Adrenal gland (tissue), 12 donors: ENCODE measurements around the gene CRYAB. TPM values are rescaled to one million over a fixed set of nuclear protein-coding genes. Genes with fewer than 3 reads are reported as not detected.

ENCODE experiments used
- DNase-seq, 7 donors: peaks; one replicate each; pipeline ENCODE4 v3.0.0-alpha.2; 2019 to 2020
- H3K27ac ChIP-seq, 5 donors: fragments of 200-600 bp; sonication (generic) in 4 of 5; 1 replicate in 3 of 5; 2 replicates in 2 of 5; pipeline versions ENCODE4 v1.5.1 to v1.8.0; 2016 to 2020; ENCODE audit warnings: mild to moderate bottlenecking in 1 of 5
- H3K27me3 ChIP-seq: fragments of 200-600 bp; 2 replicates; pipeline ENCODE4 v1.8.0; 2021
- H3K36me3 ChIP-seq, 2 donors: fragments of 200-600 bp; replicated peaks in 1 of 2; 1 replicate in 1 of 2; 2 replicates in 1 of 2; pipeline versions ENCODE4 v1.5.1 to v1.8.0; 2018 to 2022
- H3K4me1 ChIP-seq, 2 donors: fragments of 200-600 bp; replicated peaks in 1 of 2; 1 replicate in 1 of 2; 2 replicates in 1 of 2; pipeline versions ENCODE4 v1.5.1 to v1.8.0; 2018 to 2021
- H3K4me3 ChIP-seq, 4 donors: fragments of 200-600 bp; sonication (generic) in 3 of 4; one replicate each; pipeline ENCODE4 v1.5.1; 2016 to 2018
- H3K9me3 ChIP-seq, 3 donors: fragments of 200-600 bp; sonication (generic) in 1 of 3; replicated peaks in 1 of 3; 1 replicate in 2 of 3; 2 replicates in 1 of 3; pipeline versions ENCODE4 v1.5.1 to v1.8.0; 2016 to 2021
- CTCF ChIP-seq, 6 experiments: fragments of 450-650 bp in 4 of 6; fragments of 200-600 bp in 2 of 6; sonication (generic) in 1 of 6; IDR thresholded peaks; 1 replicate in 5 of 6; 2 replicates in 1 of 6; pipeline versions ENCODE4 v1.5.1 to v1.8.0; 2016 to 2021; ENCODE audit warnings: antibody characterized with exemption in 6 of 6, mild to moderate bottlenecking in 2 of 6, moderate library complexity in 1 of 6
- POLR2A ChIP-seq, 2 donors: fragments of 450-650 bp; IDR thresholded peaks; one replicate each; pipeline ENCODE4 v1.6.1; 2017; ENCODE audit warnings: antibody characterized with exemption in 2 of 2, mild to moderate bottlenecking in 2 of 2, moderate library complexity in 1 of 2
- WGBS, 4 donors: extraction: QIAGEN DNeasy Blood & Tissue Kit in 2 of 4; methylation state at CpG; one replicate each; pipeline versions ENCODE4 v1.1.5 to v1.1.7; 2013 to 2017; 5-methylcytosine and 5-hydroxymethylcytosine counted together
- intact Hi-C, 2 donors: fragments of 100-400 bp; cut with DNase I; formaldehyde crosslinking; loops; one replicate each; pipeline versions ENCODE4 v1.14.1 to v1.15.0; 2022 to 2023
- polyA plus RNA-seq, 3 donors: library from polyadenylated mRNA; stranded (reverse); fragments of 200-250 nt in 2 of 3; fragments of 350-450 nt in 1 of 3; fragmentation: Illumina TruSeq in 1 of 3; extraction: RNeasy Lipid Tissue Mini Kit (QIAGEN cat#74804) in 1 of 3; gene quantifications; one replicate each; pipeline ENCODE4 v1.2.3, GENCODE V29; 2013 to 2014
- total RNA-seq, 9 donors: library from RNA; depleted of rRNA in 4 of 9; stranded (reverse); fragments of >200 nt in 4 of 9; fragments of 120-200 nt in 1 of 9; fragmentation: NEBNext Ultra II Directional in 1 of 9; extraction: Animal tissue kit (Norgen Biotek cat#: 25700) in 1 of 9; gene quantifications; one replicate each; pipeline versions ENCODE4 v1.1.0 to v1.2.4, GENCODE V29; 2013 to 2023
- donor health status: healthy with polysubstance abuse.
- donor health status: Bipolar disorder and iron deficiency.
- donor health status: DM: yes; HTN: yes; CAD: no.
- donor health status: DM: no; HTN: no; CAD: no.
- donor health status: DM: no; HTN: no; CAD: no.
- donor health status: DM: yes; HTN: yes; CAD: no.

CRYAB gene
- total and polyA plus RNA-seq, 12 donors: 6.8 to 108 (median 66.5) TPM

GRCh38 chr11:111946499-111946898, 34.9 kb upstream of the CRYAB start:
- Histone ChIP-seq H3K27me3 (no peaks in the 10 kb centered on the region), H3K9me3 (no peaks in the 10 kb centered on the region), H3K27ac (no peak overlapping the region), H3K4me1 (peaks cover 24 to 35% of the 10 kb centered on the region in 2 donors), H3K4me3 (no peak overlapping the region), H3K36me3 (no peaks in the 10 kb centered on the region)
- 82 to 96% (median 86%) methylated on average over 3 of the region's 3 CpGs for WGBS, 4 donors
- no peak for TF ChIP-seq CTCF (IDR thresholded peaks at IDR 0.05)
- no peak for TF ChIP-seq POLR2A (IDR thresholded peaks at IDR 0.05)
- DNase-seq: no peak
- intact Hi-C loops: no loop called here

- Histone ChIP-seq H3K27me3 (no peaks in the 10 kb centered on the region), H3K4me1 (peaks cover 27 to 42% of the 10 kb centered on the region in 2 donors), H3K9me3 (no peaks in the 10 kb centered on the region), H3K4me3 (no peak overlapping the region), H3K27ac (peak overlapping the region in 3 of 5 donors; percentile 43 to 77 (median 73)), H3K36me3 (no peaks in the 10 kb centered on the region)
- 61 to 89% (median 68%) methylated on average over 1 of the region's 1 CpG for WGBS, 4 donors
- no peak for DNase-seq
- intact Hi-C loops: no loop called here
- no peak for TF ChIP-seq CTCF (IDR thresholded peaks at IDR 0.05)
- no peak for TF ChIP-seq POLR2A (IDR thresholded peaks at IDR 0.05)
Measured at GRCh38 chr11:111945198-111945597, 33.6 kb upstream of the CRYAB start.

- intact Hi-C loops: loop anchor here in 1 of 2 donors (5.0 kb wide), 1 partner anchor 33 kb away; no protein-coding TSS in a partner anchor
- Histone ChIP-seq H3K4me1 (peaks cover 28 to 42% of the 10 kb centered on the region in 2 donors), H3K36me3 (no peaks in the 10 kb centered on the region), H3K4me3 (no peak overlapping the region), H3K9me3 (no peaks in the 10 kb centered on the region), H3K27me3 (no peaks in the 10 kb centered on the region), H3K27ac (peak overlapping the region in 4 of 5 donors; percentile 43 to 77 (median 62))
- DNase-seq: no peak
- TF ChIP-seq CTCF (IDR thresholded peaks at IDR 0.05) (no peak), POLR2A (IDR thresholded peaks at IDR 0.05) (no peak)
- 46 to 63% (median 49%) methylated on average over 5 of the region's 5 CpGs for WGBS, 4 donors
Measured at GRCh38 chr11:111944651-111945051, 33.1 kb upstream of the CRYAB start.

- Histone ChIP-seq H3K9me3 (no peaks in the 10 kb centered on the region), H3K36me3 (no peaks in the 10 kb centered on the region), H3K4me1 (peaks cover 25 to 42% of the 10 kb centered on the region in 2 donors), H3K27me3 (no peaks in the 10 kb centered on the region), H3K27ac (peak overlapping the region in 3 of 5 donors; percentile 50 to 77 (median 73)), H3K4me3 (no peak overlapping the region)
- 71 to 91% (median 75%) methylated on average over 3 of the region's 3 CpGs for WGBS, 4 donors
- intact Hi-C loops: loop anchor here in 1 of 2 donors (5.0 kb wide), 1 partner anchor 33 kb away; no protein-coding TSS in a partner anchor
- peak in 1 of 7 donors; percentile 1 for DNase-seq
- TF ChIP-seq CTCF (IDR thresholded peaks at IDR 0.05): no peak
- no peak for TF ChIP-seq POLR2A (IDR thresholded peaks at IDR 0.05)
Measured at GRCh38 chr11:111944139-111944538, 32.6 kb upstream of the CRYAB start.
